ENCODE measurements around the gene CD19. TPM values are rescaled to one million over a fixed set of nuclear protein-coding genes. Genes with fewer than 3 reads are reported as not detected.
"Not testable (repeated sequence)": the region's sequence is repeated elsewhere in the genome, so short reads cannot be mapped to it uniquely, and the experiment has no call there.

The CD19 gene
- polyA plus RNA-seq, 1 donor (not counting 4 experiments of a cell fraction or from before 2014, with no cell fraction given), result not detected

DNA sequence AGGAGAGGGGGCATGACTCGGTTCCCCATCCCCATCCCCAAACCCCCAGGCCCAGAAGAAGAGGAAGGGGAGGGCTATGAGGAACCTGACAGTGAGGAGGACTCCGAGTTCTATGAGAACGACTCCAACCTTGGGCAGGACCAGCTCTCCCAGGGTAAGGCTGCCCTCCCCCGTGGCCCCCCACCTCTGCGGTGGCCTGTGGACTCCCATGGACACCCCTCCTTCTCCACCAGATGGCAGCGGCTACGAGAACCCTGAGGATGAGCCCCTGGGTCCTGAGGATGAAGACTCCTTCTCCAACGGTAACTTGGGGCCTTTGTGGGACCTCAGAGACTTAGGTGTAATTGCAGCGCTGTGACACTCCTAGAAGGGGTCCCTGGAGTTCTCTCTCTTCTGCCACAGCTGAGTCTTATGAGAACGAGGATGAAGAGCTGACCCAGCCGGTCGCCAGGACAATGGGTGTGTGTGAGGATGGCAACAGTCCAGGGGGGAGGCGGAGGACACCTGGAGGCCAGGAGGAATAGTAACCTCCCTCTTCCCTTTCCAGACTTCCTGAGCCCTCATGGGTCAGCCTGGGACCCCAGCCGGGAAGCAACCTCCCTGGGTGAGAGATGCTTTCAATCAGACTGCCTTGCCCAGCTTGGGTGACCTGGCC lies 5.6 kb downstream of the CD19 start:
- Histone ChIP-seq H3K27me3 (ENCODE audit: control insufficient read depth, extremely low read depth, insufficient read depth, low read length) (no peaks in the 10 kb centered on the region), H2AFZ (ENCODE audit: control insufficient read depth, low read length) (no peak overlapping the region), H3K4me1 (ENCODE audit: control insufficient read depth, extremely low read depth, insufficient read depth, low read length) (no peaks in the 10 kb centered on the region), H3K27ac (ENCODE audit: control insufficient read depth, insufficient read depth, low read length) (no peak overlapping the region), H3K9me1 (ENCODE audit: control insufficient read depth, extremely low read depth, insufficient read depth, low read length) (no peaks in the 10 kb centered on the region), H4K20me1 (ENCODE audit: control insufficient read depth, extremely low read depth, insufficient read depth, low read length) (no peaks in the 10 kb centered on the region), H3K9me3 (ENCODE audit: control insufficient read depth, low read depth, low read length) (no peaks in the 10 kb centered on the region), H3K4me2 (ENCODE audit: control insufficient read depth, extremely low read depth, insufficient read depth, low read depth, low read length) (no peak overlapping the region), H3K79me2 (ENCODE audit: control insufficient read depth, insufficient read depth, low read length) (no peaks in the 10 kb centered on the region), H3K9ac (ENCODE audit: control insufficient read depth, extremely low read depth, insufficient read depth, low read length) (no peak overlapping the region), H3K4me3 (ENCODE audit: control insufficient read depth in 2 of 3, extremely low read depth in 1 of 3, insufficient read depth in 2 of 3, low read depth in 1 of 3, low read length in 3 of 3) (no peak overlapping the region), H3K36me3 (ENCODE audit: control insufficient read depth in 2 of 2, extremely low read depth in 1 of 2, insufficient read depth in 2 of 2, low read length in 2 of 2) (no peaks in the 10 kb centered on the region)
- FAIRE-seq, result no peak
- dilution Hi-C loops (cut with MboI; ENCODE audit: extremely low pct_ligation_motif_present, low sequenced_read_pairs), result no loop called here
- DNase-seq (ENCODE audit: low read depth, low spot score), result no peak
- TF ChIP-seq, protein P1, sequence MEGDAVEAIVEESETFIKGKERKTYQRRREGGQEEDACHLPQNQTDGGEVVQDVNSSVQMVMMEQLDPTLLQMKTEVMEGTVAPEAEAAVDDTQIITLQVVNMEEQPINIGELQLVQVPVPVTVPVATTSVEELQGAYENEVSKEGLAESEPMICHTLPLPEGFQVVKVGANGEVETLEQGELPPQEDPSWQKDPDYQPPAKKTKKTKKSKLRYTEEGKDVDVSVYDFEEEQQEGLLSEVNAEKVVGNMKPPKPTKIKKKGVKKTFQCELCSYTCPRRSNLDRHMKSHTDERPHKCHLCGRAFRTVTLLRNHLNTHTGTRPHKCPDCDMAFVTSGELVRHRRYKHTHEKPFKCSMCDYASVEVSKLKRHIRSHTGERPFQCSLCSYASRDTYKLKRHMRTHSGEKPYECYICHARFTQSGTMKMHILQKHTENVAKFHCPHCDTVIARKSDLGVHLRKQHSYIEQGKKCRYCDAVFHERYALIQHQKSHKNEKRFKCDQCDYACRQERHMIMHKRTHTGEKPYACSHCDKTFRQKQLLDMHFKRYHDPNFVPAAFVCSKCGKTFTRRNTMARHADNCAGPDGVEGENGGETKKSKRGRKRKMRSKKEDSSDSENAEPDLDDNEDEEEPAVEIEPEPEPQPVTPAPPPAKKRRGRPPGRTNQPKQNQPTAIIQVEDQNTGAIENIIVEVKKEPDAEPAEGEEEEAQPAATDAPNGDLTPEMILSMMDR (optimal IDR thresholded peaks at IDR 0.05 in 1 of 3, IDR thresholded peaks at IDR 0.05 in 1 of 3, conservative IDR thresholded peaks at IDR 0.05 in 1 of 3; ENCODE audit: extremely low read depth in 1 of 3, insufficient read depth in 2 of 3, low read length in 3 of 3), result no peak
- no peak for TF ChIP-seq EZH2 (IDR thresholded peaks at IDR 0.05; ENCODE audit: low read length)

DNA sequence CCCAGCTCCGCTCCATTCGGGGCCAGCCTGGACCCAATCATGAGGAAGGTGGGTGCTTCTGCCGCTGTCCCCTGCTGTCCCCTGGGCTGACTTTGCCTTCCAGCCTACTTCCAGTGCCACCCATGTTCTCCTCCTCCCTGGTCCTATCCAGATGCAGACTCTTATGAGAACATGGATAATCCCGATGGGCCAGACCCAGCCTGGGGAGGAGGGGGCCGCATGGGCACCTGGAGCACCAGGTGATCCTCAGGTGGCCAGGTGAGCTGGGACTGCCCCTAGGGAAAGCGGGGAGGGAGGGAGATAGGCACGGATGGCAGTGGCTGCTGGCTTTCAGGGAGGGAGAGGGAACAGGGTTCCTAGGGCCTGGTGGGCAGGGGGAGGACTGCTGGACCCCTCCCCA lies 7.0 kb downstream of the CD19 start:
- H3K27ac ChIP-seq (ENCODE audit: control insufficient read depth, insufficient read depth, low read length), result no peak overlapping the region
- FAIRE-seq (no peak), DNase-seq (ENCODE audit: low read depth, low spot score) (no peak)
- H3K9me3 ChIP-seq (ENCODE audit: control insufficient read depth, low read depth, low read length), result no peaks in the 10 kb centered on the region
- no peaks in the 10 kb centered on the region for H4K20me1 ChIP-seq (ENCODE audit: control insufficient read depth, extremely low read depth, insufficient read depth, low read length)
- no peak overlapping the region for H3K9ac ChIP-seq (ENCODE audit: control insufficient read depth, extremely low read depth, insufficient read depth, low read length)
- no peaks in the 10 kb centered on the region for H3K4me1 ChIP-seq (ENCODE audit: control insufficient read depth, extremely low read depth, insufficient read depth, low read length)
- no peaks in the 10 kb centered on the region for H3K27me3 ChIP-seq (ENCODE audit: control insufficient read depth, extremely low read depth, insufficient read depth, low read length)
- dilution Hi-C loops (cut with MboI; ENCODE audit: extremely low pct_ligation_motif_present, low sequenced_read_pairs), result no loop called here
- no peak overlapping the region for H2AFZ ChIP-seq (ENCODE audit: control insufficient read depth, low read length)
- no peaks in the 10 kb centered on the region for H3K79me2 ChIP-seq (ENCODE audit: control insufficient read depth, insufficient read depth, low read length)
- H3K36me3 ChIP-seq (ENCODE audit: control insufficient read depth in 2 of 2, extremely low read depth in 1 of 2, insufficient read depth in 2 of 2, low read length in 2 of 2), result no peaks in the 10 kb centered on the region
- no peak for TF ChIP-seq EZH2 (IDR thresholded peaks at IDR 0.05; ENCODE audit: low read length)
- TF ChIP-seq, protein P1 (optimal IDR thresholded peaks at IDR 0.05 in 1 of 3, IDR thresholded peaks at IDR 0.05 in 1 of 3, conservative IDR thresholded peaks at IDR 0.05 in 1 of 3; ENCODE audit: extremely low read depth in 1 of 3, insufficient read depth in 2 of 3, low read length in 3 of 3), result no peak
- no peaks in the 10 kb centered on the region for H3K9me1 ChIP-seq (ENCODE audit: control insufficient read depth, extremely low read depth, insufficient read depth, low read length)
- H3K4me3 ChIP-seq (ENCODE audit: control insufficient read depth in 2 of 3, extremely low read depth in 1 of 3, insufficient read depth in 2 of 3, low read depth in 1 of 3, low read length in 3 of 3), result no peak overlapping the region
- no peak overlapping the region for H3K4me2 ChIP-seq (ENCODE audit: control insufficient read depth, extremely low read depth, insufficient read depth, low read depth, low read length)

DNA sequence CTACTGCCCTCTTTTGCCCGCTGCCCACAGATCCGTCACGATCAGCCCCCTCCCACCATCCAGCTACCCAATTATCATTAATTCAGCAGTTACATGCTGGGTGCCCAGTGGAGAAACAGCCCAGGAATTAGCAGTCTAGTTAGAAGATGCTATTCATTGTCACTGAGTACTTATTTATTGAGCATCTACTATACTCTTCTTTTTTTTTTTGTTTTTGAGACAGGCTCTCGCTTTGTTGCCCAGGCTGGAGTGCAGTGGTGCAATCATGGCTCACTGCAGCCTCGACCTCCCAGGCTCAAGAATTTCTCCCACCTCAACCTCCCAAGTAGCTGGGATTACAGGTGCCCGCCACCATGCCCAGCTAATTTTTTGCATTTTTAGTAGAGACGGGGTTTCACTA lies 8.1 kb downstream of the CD19 start:
- H2AFZ ChIP-seq (ENCODE audit: control insufficient read depth, low read length); H3K36me3 ChIP-seq (ENCODE audit: control insufficient read depth in 2 of 2, extremely low read depth in 1 of 2, insufficient read depth in 2 of 2, low read length in 2 of 2); FAIRE-seq; H3K9me1 ChIP-seq (ENCODE audit: control insufficient read depth, extremely low read depth, insufficient read depth, low read length); H3K4me3 ChIP-seq (ENCODE audit: control insufficient read depth in 2 of 3, extremely low read depth in 1 of 3, insufficient read depth in 2 of 3, low read depth in 1 of 3, low read length in 3 of 3); H3K9me3 ChIP-seq (ENCODE audit: control insufficient read depth, low read depth, low read length); H3K27me3 ChIP-seq (ENCODE audit: control insufficient read depth, extremely low read depth, insufficient read depth, low read length); DNase-seq (ENCODE audit: low read depth, low spot score); dilution Hi-C loops (cut with MboI; ENCODE audit: extremely low pct_ligation_motif_present, low sequenced_read_pairs); H3K4me1 ChIP-seq (ENCODE audit: control insufficient read depth, extremely low read depth, insufficient read depth, low read length); H3K27ac ChIP-seq (ENCODE audit: control insufficient read depth, insufficient read depth, low read length); H3K79me2 ChIP-seq (ENCODE audit: control insufficient read depth, insufficient read depth, low read length); H3K4me2 ChIP-seq (ENCODE audit: control insufficient read depth, extremely low read depth, insufficient read depth, low read depth, low read length); H3K9ac ChIP-seq (ENCODE audit: control insufficient read depth, extremely low read depth, insufficient read depth, low read length); H4K20me1 ChIP-seq (ENCODE audit: control insufficient read depth, extremely low read depth, insufficient read depth, low read length): not testable (repeated sequence)
